GM18502 (cell line): ENCODE data around the gene FRS2.
"Not testable (repeated sequence)": the region's sequence is repeated elsewhere in the genome, so short reads cannot be mapped to it uniquely, and the experiment has no call there.

Experiments
- ATAC-seq: cut with Tn5 transposase; IDR thresholded peaks from one replicate; pipeline ENCODE4 v1.9.1; 2021; ENCODE audit warnings: mild to moderate bottlenecking; ENCODE audit not compliant: unreplicated experiment, poor library complexity

FRS2 gene

DNA sequence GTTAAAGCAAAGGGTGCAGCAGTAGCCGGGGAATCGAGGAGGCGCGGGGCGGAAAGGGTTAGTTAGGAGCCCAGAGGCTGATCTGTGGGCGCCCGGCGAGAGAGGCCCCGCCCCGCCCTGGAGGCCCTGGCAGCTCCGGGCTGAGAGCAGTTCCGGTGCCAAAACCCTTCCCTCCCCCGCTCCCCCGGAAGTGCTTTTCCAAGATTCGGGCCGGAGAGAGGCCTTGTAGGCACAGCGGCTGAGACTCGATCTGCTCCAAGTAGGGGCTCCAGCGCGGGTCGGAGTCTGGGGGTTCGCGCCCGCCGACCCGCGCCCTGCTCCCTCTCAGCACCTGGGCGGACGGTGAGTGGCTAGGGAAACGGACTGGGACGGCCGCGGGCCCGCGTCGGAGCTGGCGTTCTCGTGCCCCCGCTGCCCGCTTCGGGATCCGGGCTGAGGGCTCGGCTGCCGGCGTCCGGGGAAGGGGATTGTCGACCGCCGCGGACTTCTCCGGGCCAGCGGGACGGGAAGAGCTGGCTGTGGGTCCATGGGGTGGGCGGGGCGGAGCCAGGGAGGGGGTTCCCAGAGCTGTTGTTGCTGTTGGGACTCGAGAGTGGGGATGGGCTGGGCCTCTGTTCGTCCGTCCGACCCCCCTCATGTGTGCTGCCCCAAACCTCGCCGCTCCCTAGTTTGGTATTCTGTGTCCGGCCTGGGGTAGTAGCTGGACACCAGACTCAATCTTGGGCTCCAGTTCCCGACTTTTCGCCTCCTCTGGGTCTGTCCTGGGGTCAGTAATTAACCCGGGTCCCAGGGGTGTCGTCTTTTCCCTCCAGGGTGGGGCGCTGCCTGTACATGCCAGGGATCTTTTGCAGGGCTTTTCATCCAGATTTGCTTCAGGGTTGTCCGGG is at the start of gene FRS2:
TSS of gene FRS2 (plus strand) at position 200 of the 887 bp plus-strand sequence. CDS start 98,643 bp downstream, outside the sequence.
- peak; percentile 98 for ATAC-seq

DNA sequence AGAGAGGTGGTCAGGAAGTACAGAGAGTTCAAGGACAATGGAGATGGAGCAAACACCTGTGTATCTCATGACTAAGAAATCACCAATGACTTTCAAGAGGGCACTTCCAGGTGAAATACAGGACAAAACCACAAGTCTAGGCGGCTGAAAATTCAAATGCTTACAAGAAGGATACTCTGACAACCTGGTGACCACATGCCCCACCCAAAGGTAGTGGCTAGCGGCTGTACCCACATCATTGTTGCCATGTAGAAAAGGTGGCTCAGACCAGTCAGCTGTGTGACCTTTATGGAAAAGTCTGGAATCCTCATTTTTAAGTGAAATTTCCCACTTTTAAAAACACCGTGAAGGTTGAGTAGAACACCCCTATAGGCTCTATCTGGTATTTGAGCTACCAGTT is 48.6 kb upstream of the FRS2 start:
- no peak for ATAC-seq

- no peak for ATAC-seq
Measured at GRCh38 chr12:69423037-69423905, 46.9 kb upstream of the FRS2 start.

GRCh38 chr12:69425417-69425816 is 44.8 kb upstream of the FRS2 start:
- no peak for ATAC-seq

- ATAC-seq = no peak
Measured at GRCh38 chr12:69428351-69429073, 41.7 kb upstream of the FRS2 start.

DNA sequence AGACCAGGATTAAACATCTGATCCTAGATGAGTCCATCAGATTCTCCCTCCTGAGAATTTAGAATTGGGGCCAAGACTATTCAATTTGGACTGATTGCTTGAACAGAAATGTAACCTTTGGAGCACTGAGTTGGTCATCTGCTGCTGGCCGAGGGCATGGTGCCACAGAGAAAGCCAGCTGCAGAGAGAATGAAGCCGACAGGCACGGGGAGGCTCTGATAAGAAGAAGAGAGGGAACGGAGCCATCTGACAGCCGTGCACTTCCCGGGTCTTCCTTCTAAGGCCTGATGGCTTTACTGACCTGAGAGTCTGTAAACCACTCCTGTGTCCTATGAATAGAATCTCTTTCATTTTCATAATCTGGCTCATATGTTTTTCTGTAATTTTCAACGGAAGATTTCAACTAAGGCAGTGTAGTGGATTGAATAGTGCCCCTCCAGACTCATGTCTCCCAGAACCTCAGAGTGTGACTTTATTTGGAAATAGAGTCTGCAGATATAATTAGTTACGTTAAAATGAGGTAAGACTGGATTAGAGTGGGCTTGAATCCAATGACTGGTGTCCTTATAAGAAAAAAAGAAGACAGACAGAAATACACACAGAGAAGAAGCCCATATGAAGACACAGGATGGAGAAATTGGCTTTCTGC is 39.1 kb upstream of the FRS2 start:
- ATAC-seq = no peak

GRCh38 chr12:69431591-69432222 is 38.5 kb upstream of the FRS2 start:
- no peak for ATAC-seq

DNA sequence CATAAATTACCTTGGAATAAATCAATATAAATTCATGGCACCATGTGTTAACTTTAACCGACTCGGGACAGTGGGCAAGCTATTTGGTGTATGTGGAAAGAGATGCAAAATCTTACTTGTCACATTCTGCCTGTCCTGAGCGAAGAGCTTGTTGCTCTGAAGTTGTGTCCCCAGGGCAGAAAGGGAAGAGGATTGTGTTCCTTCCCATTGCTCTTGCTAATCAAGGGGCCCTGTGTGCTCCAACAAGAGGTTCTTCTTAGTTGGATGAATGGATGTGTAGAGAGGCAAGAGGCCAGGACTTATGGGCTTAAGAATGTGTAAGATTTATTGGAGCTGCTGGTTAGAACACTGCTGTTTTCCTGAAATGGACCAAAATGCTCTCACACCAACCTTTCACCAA is 36.5 kb upstream of the FRS2 start:
- no peak for ATAC-seq

DNA sequence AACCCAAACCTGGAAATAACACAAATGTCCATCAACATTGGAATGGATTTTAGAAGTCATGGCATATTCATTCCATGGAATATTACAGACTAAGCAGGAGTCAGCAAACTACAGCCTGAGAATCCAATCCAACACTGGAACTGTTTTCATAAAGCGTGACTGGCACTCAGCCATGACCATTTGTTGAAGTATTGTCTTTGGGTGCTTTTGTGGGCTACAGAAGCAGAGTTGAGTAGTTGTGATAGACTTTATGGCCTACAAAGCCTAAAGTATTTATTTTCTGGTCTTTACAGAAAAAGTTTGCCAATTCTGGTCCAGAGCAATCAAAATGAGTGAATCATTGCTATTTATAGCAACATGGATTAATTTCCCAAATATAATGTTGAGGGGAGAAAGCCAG is 34.5 kb upstream of the FRS2 start:
- no peak for ATAC-seq

DNA sequence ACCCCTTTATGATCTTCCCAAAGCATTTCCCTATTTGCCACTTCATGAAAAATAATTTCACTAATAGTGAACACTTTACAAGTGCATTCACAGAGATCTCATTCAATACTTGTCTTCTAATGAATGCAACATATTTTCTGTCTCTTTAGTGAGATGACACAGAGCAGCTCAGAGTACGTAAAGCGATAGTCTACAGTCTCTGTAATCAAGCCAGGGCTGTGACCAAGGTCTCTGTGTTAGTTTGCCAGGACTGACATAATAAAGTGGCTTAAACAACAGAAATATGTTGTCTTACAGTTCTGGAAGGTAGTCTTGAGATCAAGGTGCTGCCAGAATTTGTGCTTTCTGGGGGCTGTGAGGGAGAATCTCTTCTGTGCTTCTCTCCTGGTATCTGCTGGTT is 33.1 kb upstream of the FRS2 start:
- ATAC-seq = no peak

DNA sequence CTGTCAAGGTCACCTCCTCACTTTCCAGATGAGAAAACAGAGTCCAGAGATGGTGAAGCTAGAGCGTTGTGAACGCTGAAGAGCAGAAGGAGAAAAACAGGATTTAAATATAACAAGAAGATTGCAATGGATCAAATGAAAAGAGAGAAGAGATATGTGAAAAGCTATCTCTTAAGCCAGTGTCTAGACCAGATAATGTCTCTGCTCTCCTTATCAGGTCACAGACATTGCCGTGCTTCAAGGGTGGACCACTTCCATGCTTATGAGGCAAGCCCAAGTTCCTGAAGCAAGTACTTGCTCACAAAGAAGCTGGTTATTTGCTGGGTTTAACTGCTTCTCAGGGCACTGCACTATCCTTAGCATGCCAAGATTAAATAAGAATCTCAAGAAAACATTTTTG is 31.6 kb upstream of the FRS2 start:
- no peak for ATAC-seq

GRCh38 chr12:69440016-69440415 is 30.2 kb upstream of the FRS2 start:
- ATAC-seq = no peak

DNA sequence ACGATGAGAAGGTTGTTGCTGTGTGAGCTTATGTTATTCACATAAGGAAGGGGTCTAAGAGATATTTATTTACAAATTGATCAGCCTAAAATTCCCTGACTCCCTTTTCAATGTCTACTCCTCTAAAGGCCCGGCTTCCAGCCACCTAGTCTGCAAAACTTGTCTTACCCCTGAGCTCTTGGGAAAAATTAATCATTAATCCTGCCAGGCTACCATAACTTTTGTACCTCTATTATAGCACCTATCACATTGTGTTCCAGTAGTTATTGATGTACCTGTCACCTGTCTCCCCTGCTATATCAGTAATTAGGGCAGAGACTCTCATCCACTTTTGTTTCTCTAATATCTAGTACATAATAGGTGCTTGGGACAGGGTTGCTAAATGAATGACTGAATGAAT is 29.3 kb upstream of the FRS2 start:
- ATAC-seq = no peak

DNA sequence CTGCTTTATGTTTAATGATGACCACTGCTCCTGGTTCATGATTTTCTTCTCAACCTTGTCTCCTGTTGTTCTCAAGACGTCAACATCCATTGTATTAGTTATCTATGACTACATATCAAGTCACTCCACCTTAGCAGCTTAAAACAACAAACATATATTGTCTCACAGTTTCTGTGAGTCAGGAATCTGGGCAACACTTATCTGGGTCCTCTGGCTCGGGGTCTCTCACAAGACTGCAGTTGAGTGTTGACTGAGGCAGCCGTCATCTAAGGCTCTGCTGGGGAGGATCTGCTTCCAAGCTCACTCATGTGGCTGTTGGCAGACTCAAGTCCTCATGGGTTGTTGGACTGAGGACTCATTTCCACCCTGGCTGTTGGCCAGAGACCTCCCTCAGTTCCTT is 27.3 kb upstream of the FRS2 start:
- no peak for ATAC-seq

- no peak for ATAC-seq
Measured at GRCh38 chr12:69443916-69444315, 26.3 kb upstream of the FRS2 start.

DNA sequence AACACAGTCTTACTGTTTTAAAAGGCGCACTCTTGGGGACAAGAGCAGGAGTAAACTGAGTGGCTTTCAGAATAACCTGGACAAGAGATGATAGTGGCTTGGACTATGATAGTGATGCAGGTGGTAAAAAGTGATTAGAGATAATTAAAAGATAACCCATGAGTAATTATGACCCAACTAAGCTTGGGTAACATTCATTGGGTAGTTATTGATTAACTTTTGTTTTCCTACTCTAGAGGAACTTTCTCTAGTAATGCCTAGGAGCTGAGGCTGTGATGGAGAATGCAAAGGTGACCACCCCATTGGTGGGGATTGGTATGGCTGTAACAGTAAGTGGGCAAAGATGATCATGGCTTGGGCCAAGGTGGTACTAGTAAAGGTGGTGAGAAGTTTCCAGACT is 22.3 kb upstream of the FRS2 start:
- ATAC-seq = no peak

- ATAC-seq = not testable (repeated sequence)
Measured at GRCh38 chr12:69452598-69453132, 17.5 kb upstream of the FRS2 start.

DNA sequence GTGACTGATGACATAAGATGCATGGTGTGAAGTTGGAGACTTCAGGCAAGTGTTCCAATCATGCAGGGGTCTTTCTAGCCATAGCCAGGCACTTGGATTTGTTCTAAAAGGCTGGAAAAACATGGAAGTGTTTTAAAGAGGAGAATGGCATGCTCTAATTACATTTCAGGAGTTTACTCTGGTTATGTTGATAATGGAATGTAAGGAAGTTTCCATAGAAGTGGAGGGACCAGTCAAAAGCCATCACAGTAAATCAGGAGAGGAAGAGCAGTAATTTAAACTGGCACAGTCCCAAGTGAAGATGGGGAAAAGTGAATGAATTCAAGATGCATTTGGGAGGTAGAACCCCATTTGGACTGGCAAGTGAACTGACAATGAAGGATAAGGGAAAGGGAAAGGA is 13.9 kb upstream of the FRS2 start:
- ATAC-seq = no peak

GRCh38 chr12:69457433-69457832 is 12.8 kb upstream of the FRS2 start:
- no peak for ATAC-seq
